Ectodermal cell (in vitro differentiated cells): Measurements from ENCODE around the gene OTUD3.

Source experiments
- H3K27ac ChIP-seq: 2 replicates; pipeline ENCODE4 v1.7.0; 2013; ENCODE audit warnings: mild to moderate bottlenecking, low read depth, low read length; ENCODE audit not compliant: insufficient read depth, poor library complexity, severe bottlenecking
- H3K27me3 ChIP-seq: 2 replicates; pipeline ENCODE4 v1.7.0; 2013; ENCODE audit warnings: mild to moderate bottlenecking, low read length; ENCODE audit not compliant: insufficient read depth, control insufficient read depth, poor library complexity, severe bottlenecking
- H3K36me3 ChIP-seq: one replicate; pipeline ENCODE4 v1.7.0; 2013; ENCODE audit warnings: low read length; ENCODE audit not compliant: control insufficient read depth, insufficient read depth
- H3K4me1 ChIP-seq: one replicate; pipeline ENCODE4 v1.7.0; 2013; ENCODE audit warnings: low read length; ENCODE audit not compliant: control insufficient read depth, insufficient read depth
- H3K4me3 ChIP-seq: 2 replicates; pipeline ENCODE4 v1.7.0; 2013; ENCODE audit warnings: low read depth, low read length, control low read depth; ENCODE audit not compliant: insufficient read depth
- H3K9me3 ChIP-seq: 2 replicates; pipeline ENCODE4 v1.7.0; 2013; ENCODE audit warnings: mild to moderate bottlenecking, low read length, moderate library complexity; ENCODE audit not compliant: control insufficient read depth
- WGBS, 2 experiments: methylation state at CpG; one replicate each; pipeline ENCODE4 v1.1.7; 2013; ENCODE audit warnings: missing lambda C conversion rate in 2 of 2; 5-methylcytosine and 5-hydroxymethylcytosine counted together

OTUD3 gene

DNA sequence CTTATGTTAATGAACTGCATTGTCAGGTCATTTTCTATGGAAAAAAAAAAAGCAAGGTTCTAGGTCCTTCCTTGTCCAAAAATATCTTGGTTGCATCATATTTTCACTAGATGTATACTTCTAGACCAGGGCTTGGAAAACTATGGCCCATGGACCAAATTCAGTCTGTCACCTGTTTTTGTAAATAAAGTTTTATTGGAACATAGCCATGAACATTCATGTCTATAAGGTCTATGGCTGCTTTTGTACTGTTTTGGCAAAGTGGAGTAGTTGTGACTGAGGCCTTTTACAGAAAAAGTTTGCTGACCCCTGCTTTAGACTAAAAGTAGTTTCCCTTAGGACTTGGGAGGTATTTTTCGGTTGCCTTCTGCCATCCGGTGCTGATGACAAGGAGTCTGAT lies 60.5 kb downstream of the OTUD3 start:
- H3K27me3 ChIP-seq, result no peaks in the 10 kb centered on the region
- H3K4me1 ChIP-seq, result no peaks in the 10 kb centered on the region
- H3K36me3 ChIP-seq, result no peaks in the 10 kb centered on the region
- H3K9me3 ChIP-seq, result no peaks in the 10 kb centered on the region
- H3K27ac ChIP-seq, result no peak overlapping the region
- WGBS, 2 experiments, result 97 to 99% methylated on average over 2 of the region's 2 CpGs
- no peak overlapping the region for H3K4me3 ChIP-seq

- no peaks in the 10 kb centered on the region for H3K36me3 ChIP-seq
- 83 to 98% methylated on average over 2 of the region's 2 CpGs for WGBS, 2 experiments
- no peaks in the 10 kb centered on the region for H3K9me3 ChIP-seq
- no peaks in the 10 kb centered on the region for H3K27me3 ChIP-seq
- H3K4me1 ChIP-seq, result no peaks in the 10 kb centered on the region
- H3K27ac ChIP-seq, result no peak overlapping the region
- H3K4me3 ChIP-seq, result no peak overlapping the region
Measured at GRCh38 chr1:19945914-19946313, 63.7 kb downstream of the OTUD3 start.

DNA sequence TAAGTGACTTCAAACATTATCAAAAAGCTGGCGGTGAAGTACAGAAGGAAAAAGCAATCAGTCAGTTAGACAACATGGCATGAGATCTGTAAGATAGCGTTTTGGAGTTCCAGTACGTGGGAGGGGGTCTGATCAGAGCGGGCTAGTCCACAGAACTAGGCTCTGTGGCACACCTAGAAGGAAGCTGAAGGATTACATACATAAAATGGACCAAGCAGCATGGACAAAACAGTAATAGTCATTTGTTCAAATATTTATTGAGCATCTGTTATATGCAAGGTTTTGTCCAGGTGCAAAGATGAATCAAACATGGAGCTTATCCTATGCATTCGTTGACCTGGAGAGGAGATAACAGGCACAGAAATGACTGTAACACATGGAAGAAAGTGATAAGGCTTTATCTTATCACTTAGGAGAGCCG lies 64.1 kb downstream of the OTUD3 start:
- Histone ChIP-seq H3K36me3 (no peaks in the 10 kb centered on the region), H3K9me3 (no peaks in the 10 kb centered on the region), H3K27me3 (no peaks in the 10 kb centered on the region), H3K4me3 (no peak overlapping the region), H3K27ac (no peak overlapping the region), H3K4me1 (no peaks in the 10 kb centered on the region)
- 89 to 94% methylated on average over 6 of the region's 6 CpGs for WGBS, 2 experiments

- no peaks in the 10 kb centered on the region for H3K9me3 ChIP-seq
- no peaks in the 10 kb centered on the region for H3K36me3 ChIP-seq
- no peak overlapping the region for H3K4me3 ChIP-seq
- 92 to 98% methylated on average over 2 to 3 of the region's 3 CpGs for WGBS, 2 experiments
- H3K4me1 ChIP-seq, result no peaks in the 10 kb centered on the region
- no peak overlapping the region for H3K27ac ChIP-seq
- H3K27me3 ChIP-seq, result no peaks in the 10 kb centered on the region
Measured at GRCh38 chr1:19946971-19947370, 64.8 kb downstream of the OTUD3 start.

- H3K36me3 ChIP-seq, result no peaks in the 10 kb centered on the region
- no peaks in the 10 kb centered on the region for H3K9me3 ChIP-seq
- no peak overlapping the region for H3K27ac ChIP-seq
- 33 to 58% methylated on average over 1 to 2 of the region's 2 CpGs for WGBS, 2 experiments
- no peaks in the 10 kb centered on the region for H3K27me3 ChIP-seq
- no peaks in the 10 kb centered on the region for H3K4me1 ChIP-seq
- no peak overlapping the region for H3K4me3 ChIP-seq
Measured at GRCh38 chr1:19949016-19949415, 66.8 kb downstream of the OTUD3 start.

GRCh38 chr1:19954059-19954458 lies 71.9 kb downstream of the OTUD3 start:
- H3K36me3 ChIP-seq, result no peaks in the 10 kb centered on the region
- H3K27ac ChIP-seq, result no peak overlapping the region
- 91 to 97% methylated on average over 2 of the region's 2 CpGs for WGBS, 2 experiments
- no peaks in the 10 kb centered on the region for H3K4me1 ChIP-seq
- H3K27me3 ChIP-seq, result no peaks in the 10 kb centered on the region
- no peak overlapping the region for H3K4me3 ChIP-seq
- no peaks in the 10 kb centered on the region for H3K9me3 ChIP-seq

DNA sequence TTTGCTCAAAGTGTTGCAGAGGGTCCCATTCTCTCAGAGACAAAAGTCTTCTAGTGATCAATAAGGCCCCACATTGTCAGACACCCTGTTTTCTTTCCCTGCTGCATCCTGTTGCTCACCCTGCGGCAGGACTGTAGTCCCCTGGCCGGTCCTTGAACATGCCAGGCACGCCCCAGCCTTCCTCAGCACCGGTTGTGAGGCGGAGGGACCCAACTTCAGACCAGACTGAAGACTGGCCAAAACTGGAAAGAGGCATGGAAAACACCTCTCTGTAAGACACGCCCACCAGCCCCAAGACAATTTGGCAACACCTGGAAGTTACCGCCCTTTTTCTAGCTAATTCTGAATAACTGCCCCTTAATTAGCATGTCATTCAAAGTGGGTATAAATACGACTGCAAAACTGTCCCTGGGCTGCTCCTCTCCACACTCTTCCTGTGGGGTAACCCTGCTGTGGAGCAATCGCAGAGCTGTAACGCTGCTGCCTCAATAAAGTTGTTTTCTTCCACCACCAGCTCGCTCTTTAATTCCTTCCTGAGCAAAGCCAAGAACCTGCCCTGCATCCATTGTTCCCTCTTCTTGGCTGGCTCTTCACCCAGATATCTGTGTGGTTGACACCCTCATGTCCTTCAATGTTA lies 73.5 kb downstream of the OTUD3 start:
- H3K27me3 ChIP-seq, result no peaks in the 10 kb centered on the region
- H3K36me3 ChIP-seq, result no peaks in the 10 kb centered on the region
- H3K9me3 ChIP-seq, result no peaks in the 10 kb centered on the region
- no peak overlapping the region for H3K27ac ChIP-seq
- no peaks in the 10 kb centered on the region for H3K4me1 ChIP-seq
- WGBS, 2 experiments, result 82 to 85% methylated on average over 11 of the region's 11 CpGs
- H3K4me3 ChIP-seq, result no peak overlapping the region

DNA sequence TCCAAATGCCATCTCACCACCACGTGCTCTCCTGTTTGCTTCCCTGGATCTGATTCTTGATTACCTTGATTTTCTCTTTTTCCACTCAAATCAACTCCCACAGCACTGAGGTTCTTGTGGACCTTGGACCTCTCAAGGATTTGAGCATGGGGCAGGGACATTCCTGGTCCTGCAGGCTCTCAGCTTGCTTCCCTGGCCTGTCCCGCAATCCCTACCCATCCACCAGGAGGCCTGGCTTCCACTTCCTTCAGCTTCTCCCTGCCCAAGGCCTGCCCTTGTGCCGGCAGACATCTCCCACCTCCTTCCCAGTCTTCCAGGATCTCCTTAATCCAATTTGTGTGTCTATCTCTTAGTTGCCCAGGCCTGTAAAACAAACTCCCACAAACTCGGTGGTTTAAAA lies 75.6 kb downstream of the OTUD3 start:
- WGBS, 2 experiments, result 82 to 86% methylated on average over 4 of the region's 4 CpGs
- no peak overlapping the region for H3K27ac ChIP-seq
- no peaks in the 10 kb centered on the region for H3K36me3 ChIP-seq
- no peaks in the 10 kb centered on the region for H3K27me3 ChIP-seq
- H3K4me1 ChIP-seq, result no peaks in the 10 kb centered on the region
- H3K4me3 ChIP-seq, result no peak overlapping the region
- H3K9me3 ChIP-seq, result no peaks in the 10 kb centered on the region

DNA sequence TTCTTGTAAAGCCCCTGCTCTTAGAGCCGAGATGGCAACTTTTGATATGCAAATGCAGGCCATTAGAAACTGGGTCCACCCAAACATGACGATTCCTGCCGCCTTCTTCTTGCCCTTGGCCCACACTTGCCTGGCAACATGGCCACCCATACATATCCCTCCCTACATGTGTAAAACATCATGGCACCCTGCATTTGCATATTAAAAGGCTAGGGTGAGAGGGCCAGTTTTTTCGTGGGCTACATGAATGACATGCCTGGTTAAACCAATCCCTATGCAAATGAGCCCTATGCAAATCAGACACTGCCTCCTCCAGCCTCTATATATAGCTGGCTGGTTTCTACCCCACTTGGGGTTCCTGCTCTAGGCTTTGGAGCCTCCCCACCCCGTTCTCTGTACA lies 78.4 kb downstream of the OTUD3 start:
- no peaks in the 10 kb centered on the region for H3K4me1 ChIP-seq
- no peaks in the 10 kb centered on the region for H3K27me3 ChIP-seq
- WGBS, 2 experiments, result 48 to 49% methylated on average over 5 of the region's 5 CpGs
- no peak overlapping the region for H3K27ac ChIP-seq
- no peak overlapping the region for H3K4me3 ChIP-seq
- no peaks in the 10 kb centered on the region for H3K36me3 ChIP-seq
- H3K9me3 ChIP-seq, result no peaks in the 10 kb centered on the region
